Measurements from ENCODE around the gene NLE1.

- no peak for TF ChIP-seq POLR2AphosphoS5 (IDR thresholded peaks at IDR 0.05)
- no peak for TF ChIP-seq CTCF (IDR thresholded peaks at IDR 0.05 in 8 of 11, conservative IDR thresholded peaks at IDR 0.05 in 3 of 11)
Measured at GRCh38 chr17:35184274-35184673, 42.2 kb upstream of the NLE1 start.

Measured in spleen (tissue), 7 donors.